Jurkat, Clone E6-1 (cell line): ENCODE data around the gene LEAP2.
"Not testable (repeated sequence)": the region's sequence is repeated elsewhere in the genome, so short reads cannot be mapped to it uniquely, and the experiment has no call there.

Source experiments
- DNase-seq: peaks from one replicate; pipeline ENCODE4 v3.0.0-alpha.2; 2011; ENCODE audit warnings: low read depth, low spot score
- H3K4me3 ChIP-seq: 2 replicates; pipeline ENCODE4 v1.5.1; 2011; ENCODE audit warnings: mild to moderate bottlenecking, low read length, control low read depth, moderate library complexity

Gene LEAP2

DNA sequence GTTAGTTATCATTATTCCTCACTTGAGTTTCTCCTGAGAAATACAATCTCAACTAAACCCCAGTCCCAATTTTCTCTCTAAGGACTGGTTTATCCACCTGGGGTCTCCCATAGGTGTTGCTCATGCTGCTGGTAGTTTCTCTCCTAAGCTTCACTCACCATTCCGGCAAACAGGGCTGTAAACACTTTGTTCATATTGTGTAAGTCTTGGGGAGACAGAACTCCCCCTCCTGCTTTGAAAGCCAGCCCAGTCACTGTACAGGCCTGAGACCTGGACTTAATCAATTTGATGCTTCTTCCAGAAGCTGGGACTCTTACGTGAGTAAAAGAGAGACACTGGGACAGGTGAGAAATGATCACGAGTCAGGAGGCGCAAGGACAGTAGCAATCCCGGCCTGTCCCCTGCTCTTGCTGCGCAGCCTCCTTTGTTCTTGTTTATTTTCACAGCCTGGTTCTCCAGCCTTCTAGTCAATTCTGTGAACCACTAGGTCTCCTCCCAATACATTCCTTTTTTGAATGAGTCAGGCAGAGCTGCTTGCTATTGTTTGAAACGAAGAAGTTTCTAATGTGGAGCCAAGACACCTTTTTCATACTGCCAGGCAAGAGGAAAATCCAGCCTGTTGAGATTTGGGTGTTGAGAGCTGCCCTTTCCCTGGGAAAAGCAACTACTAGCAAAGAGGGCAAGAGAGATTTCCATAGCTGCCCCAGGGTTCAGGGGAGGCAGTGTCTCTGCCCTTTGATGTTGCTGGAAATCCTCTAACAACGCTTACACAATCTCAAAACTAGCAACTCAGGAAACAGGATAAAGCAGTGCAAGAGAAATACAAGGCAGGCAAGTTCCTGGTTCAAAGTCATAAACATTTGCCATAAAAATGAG is 33.8 kb upstream of the LEAP2 start:
- no peak overlapping the region for H3K4me3 ChIP-seq
- DNase-seq: no peak

DNA sequence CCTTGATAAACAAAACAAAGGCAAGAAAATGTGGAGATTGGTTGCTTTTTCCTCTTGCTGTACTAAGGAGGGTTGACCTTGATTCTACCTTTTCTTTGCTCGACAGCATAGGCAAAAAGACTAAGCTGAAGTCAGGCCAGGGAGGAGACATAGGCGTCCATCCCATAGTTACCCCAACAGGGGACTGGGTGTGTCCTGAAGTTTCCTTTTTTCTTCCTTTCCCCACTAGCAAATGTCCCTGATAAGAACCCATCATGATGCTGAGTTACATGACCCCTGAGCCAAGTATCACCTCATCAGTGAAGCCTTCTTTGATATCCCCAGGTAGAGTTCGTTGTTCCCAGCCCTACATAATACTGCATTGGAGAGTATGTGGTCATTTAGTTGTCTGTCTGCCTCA is 33.2 kb upstream of the LEAP2 start:
- no peak for DNase-seq
- H3K4me3 ChIP-seq: no peak overlapping the region

DNA sequence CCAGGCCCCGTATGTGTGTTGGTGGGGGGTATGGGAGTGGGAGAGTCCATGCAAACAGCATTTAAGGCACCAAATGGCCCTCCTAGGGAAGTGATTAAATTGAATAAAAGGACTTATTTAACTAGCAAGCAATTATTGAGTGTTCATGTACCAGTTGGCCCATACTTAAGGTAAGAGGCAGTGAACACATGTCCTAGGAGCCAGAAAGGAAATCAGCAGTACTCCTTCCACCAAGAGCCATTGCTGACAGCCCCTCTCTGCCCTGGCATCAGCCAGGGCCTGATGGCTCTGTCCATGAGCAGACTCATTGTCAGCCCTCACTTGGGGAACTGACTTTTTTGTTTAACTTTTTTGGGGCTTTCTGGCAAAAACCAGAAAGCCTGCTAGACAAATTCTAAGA is 32.6 kb upstream of the LEAP2 start:
- no peak for DNase-seq
- no peak overlapping the region for H3K4me3 ChIP-seq

DNA sequence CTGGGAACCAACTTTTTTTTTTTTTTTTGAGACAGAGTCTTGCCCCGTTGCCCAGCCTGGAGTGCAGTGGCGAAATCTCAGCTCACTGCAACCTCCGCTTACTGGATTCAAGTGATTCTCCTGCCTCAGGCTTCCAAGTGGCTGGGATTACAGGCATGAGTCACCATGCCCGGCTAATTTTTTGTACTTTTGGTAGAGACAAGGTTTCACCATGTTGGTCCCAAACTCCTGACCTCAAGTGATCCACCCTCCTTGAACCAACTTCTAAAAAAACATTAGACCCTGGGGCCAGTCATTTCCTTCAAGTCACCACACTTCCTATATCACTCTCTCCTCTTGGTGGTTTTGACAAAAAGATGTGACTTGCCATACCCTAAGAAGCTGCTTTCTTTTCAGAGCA is 32.2 kb upstream of the LEAP2 start:
- no peak for DNase-seq
- H3K4me3 ChIP-seq: no peak overlapping the region

DNA sequence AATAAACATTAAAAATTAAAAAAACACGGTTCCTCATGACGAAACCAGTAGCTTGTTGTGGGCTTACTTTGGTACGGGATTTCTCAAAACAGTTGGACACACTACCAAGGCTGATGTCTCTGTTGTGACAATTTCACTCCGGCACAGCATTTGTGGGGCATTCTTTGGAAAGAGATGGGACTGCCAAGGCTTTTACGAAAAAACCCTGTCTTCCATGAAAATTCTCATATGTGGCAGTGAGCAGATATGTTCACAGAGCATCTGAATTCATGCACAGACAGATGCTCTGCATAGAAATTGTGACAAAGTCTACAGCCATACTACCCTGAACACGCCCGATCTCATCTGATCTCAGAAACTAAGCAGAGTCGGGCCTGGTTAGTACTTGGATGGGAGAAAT is 25.2 kb upstream of the LEAP2 start:
- DNase-seq: no peak

DNA sequence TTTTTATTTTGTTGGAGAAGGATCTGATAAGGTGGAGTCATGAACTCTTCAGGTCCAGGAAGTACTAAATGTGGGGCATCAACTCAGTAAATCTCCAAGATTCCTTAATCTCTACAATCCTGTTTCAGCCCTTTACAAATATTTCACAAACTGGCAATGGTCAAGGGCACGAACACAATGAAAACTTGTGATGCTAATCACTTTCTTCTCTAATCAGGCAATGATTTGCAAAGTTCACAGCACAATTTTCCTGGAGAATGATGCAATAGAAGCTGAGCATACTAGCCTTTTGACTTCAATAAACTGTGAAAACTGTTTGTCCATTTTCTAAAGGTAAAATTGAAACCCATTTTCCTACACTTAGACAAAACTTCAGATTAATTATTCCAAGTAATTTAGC is 24.1 kb upstream of the LEAP2 start:
- no peak overlapping the region for H3K4me3 ChIP-seq
- DNase-seq: no peak

More for the DNA sequence above, 25.2 kb upstream of the LEAP2 start:
- H3K4me3 ChIP-seq: no peak overlapping the region

DNA sequence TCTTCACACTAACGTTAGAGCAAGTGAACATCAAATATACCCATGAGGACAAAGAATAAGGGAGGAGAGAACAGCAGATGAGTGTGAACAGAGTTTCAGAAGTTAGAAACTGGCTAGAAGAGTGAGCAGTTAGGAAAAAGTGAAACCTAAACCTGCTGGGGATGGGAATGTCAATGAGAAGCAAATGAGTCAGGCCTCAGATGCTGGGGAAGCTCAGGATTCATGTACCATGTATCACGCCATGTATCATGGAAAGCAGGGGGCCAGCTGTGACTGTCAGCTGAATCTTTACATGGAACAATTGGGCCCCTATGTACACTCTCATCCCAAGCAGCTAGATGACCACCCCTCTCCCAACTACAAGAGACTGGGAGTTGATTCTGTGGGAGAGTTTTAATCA is 23.4 kb upstream of the LEAP2 start:
- H3K4me3 ChIP-seq: no peak overlapping the region
- no peak for DNase-seq

DNA sequence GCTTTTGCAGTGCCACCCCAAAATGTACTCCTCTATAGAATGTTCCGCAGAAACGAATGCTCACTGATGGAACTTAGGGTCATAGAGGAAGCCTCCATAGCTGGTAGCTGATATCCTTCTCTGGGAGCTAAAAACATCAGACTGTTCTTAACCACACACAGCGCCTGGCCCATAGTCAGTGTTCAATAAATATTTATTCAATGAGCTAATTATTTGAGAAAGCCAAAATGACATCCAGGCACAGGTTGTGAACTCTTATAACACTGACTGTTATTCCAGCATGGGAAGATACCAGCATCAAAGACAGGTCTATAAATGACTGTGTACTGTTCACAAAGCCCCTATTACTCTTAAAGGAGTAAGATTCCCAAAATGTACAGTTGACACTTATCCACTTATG is 20.1 kb upstream of the LEAP2 start:
- no peak for DNase-seq
- H3K4me3 ChIP-seq: no peak overlapping the region

DNA sequence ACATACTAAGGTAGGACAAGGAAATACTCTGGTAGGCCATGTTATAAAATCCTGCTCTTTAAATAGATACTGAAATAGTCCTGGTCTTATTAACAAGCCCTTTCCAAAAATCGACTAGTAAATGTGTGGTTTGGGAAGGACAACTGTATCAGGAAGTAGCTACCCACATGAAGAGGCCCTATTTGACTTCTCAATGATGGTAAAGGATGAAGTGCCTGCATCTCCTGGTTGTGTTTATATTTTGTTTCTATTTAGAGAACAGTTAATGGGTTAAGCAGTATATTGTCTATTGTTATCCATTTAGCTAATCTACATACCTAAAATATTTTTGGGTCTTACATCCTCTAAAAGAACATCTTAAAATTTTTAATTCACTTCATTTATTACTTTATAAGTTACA is 19.7 kb upstream of the LEAP2 start:
- no peak overlapping the region for H3K4me3 ChIP-seq
- peak; percentile 19 for DNase-seq

DNA sequence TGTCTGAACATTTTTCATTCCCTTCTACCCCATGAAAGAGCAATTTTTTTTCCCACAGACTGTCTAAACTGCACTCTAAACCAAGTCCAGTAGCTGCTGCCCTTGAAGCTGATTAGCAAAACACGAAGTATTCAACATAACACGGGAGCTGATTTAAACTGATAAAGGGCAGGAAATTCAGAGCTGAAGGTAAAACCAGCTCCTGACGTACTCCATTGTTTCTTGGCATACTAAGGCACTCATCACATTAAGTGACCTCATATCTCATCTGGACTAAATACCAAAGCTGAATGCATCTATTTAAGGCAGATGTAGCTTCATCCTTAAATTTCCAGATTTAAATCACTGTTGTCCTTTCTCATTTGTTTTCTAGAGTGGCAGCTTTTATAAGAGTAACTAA is 19.2 kb upstream of the LEAP2 start:
- no peak for DNase-seq
- H3K4me3 ChIP-seq: no peak overlapping the region

DNA sequence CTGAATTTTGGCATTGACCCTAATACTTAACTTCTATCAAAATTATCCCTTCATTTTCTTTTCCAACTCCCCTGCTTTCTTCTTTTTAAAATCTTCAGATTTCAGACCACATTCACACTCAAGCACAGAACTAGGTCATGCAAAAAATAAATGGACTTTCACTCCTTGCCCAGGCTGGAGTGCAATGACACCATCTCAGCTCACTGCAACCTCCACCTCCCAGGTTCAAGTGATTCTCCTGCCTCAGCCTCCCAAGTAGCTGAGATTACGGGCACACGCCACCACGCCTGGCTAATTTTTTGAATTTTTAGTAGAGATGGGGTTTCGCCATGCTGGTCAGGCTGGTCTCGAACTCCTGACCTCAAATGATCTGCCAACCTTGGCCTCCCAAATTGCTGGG is 18.5 kb upstream of the LEAP2 start:
- not testable (repeated sequence) for H3K4me3 ChIP-seq, DNase-seq

DNA sequence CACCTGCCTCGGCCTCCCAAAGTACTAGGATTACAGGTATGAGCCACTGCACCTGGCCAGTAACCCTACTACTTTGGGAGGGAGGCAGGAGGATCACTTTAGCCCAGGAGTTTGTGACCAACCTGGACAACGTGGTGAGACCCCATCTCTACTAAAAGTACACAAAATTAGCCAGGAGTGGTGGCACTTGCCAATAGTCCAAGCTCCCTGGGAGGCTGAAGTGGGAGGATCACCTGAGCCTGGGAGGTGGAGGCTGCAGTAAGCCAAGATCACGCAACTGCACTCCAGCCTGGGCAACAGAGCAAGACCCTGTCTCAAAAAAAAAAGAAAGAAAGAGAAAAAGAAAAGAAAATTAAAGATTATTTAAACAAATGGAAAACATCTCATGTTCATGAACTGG is 17.5 kb upstream of the LEAP2 start:
- no peak overlapping the region for H3K4me3 ChIP-seq
- no peak for DNase-seq

DNA sequence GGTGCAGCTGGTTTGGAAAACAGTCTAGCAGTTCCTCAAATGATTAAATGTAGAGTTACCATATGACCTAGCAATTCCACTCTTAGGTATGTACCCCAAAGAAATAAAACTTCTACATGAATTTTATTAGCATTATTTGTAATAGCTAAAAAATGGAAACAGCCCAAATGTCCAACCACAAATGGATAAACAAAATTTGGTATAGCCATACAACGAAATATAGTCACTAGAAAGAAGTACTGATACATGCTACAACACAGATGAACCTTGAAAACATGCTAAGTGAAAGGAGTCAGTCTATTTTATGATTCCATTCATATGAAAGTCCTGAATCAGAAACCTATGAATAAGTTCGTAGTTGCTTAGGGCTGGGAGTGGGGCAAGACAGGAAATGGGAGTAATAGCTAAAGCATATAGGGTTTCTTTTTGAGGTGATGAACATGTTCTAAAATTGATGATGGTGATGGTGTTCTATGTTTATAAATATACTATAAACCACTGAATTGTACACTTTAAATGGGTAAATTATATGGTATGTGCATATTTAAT is 13.5 kb upstream of the LEAP2 start:
- no peak overlapping the region for H3K4me3 ChIP-seq
- DNase-seq: no peak

DNA sequence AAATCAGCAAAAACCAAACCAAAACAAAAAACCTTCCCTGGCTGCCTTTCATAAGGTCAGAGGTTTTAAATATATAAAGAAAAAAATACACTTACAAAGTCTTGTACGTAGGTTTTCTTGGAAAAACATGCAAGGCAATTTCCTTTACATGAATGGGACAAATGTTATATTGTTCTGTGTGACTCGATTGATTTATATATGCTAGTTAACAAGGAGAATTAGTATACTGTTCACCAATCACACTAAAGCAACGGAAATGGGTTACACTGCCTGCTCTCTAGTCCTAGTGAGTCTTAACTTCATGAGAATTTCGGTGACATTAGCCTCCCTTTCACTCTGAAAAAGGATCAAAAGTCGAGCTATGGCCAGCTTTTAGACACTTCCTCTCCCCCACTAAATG is 12.7 kb upstream of the LEAP2 start:
- DNase-seq: no peak
- H3K4me3 ChIP-seq: no peak overlapping the region

DNA sequence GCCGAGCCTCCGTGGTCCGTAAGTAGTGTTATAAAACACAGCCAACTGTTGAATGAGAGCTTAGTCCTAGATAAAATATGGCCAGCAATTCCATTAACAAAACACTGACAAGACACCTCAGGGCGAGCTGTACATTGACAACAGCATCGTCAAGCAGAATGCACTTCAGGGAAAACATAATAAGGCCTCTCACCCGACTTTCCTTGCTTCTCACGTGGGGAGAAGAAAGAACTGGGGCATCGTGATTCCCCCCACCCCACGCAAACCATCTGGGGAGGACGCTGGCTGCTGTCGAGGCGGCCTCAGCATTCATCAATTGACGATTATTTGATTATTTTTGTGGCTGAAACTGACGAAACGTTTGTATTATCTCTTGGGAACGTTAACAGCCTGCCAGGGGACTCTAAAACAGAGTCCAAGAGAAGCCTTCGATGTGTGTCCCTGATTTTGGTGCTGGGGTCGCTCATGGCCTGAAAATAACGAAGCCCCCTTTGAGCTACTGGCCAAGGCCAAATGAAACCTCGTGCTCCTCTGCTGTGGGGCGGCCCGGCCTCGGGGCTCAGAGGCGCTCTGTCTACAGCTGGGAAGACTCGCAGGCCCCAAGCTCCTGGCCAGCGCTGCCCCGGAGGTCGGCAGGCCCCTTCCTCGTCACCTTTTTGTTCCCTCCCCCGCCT is 7.7 kb upstream of the LEAP2 start:
- no peak for DNase-seq
- H3K4me3 ChIP-seq: peak overlapping the region; percentile 95

DNA sequence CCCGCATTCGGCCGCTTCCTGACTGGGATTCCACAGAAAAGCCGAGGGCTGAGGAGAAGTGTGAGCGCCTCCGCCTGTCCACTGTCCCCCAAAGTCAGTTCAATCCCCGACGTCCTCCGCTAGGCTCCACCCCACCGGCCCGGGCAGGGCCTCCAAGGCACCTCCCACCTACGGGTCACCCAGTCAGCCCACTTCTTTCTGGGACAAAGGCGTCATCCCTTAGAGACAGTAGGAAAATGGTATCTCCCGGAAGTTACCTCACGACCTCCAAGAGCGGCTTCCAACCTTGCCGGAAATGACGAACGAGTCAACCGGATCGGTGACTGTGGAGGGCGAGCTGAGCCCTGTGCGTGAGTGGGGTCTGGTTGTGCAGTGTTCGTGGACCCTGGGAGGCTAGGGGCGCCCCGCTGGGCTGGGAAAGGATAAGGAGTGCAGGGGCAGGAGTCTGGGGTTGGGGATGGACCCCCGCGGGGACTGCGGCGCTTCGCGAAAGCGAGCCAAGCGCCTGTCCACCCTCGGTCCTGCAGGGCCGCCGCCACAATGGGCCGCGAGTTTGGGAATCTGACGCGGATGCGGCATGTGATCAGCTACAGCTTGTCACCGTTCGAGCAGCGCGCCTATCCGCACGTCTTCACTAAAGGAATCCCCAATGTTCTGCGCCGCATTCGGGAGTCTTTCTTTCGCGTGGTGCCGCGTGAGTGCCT is 7.0 kb upstream of the LEAP2 start, which contains the start of the genes GDF9 and UQCRQ:
Gene GDF9, minus strand, starts transcription at position 128 of the 704 bp plus-strand sequence. CDS start 1,936 bp downstream, outside the sequence.
Gene UQCRQ, plus strand, starts transcription at position 301 of the 704 bp plus-strand sequence. Its CDS starts 240 bp downstream, at position 541.
- peak within 1 kb of the TSS; percentile 95 for H3K4me3 ChIP-seq
- peak; percentile 99 for DNase-seq

DNA sequence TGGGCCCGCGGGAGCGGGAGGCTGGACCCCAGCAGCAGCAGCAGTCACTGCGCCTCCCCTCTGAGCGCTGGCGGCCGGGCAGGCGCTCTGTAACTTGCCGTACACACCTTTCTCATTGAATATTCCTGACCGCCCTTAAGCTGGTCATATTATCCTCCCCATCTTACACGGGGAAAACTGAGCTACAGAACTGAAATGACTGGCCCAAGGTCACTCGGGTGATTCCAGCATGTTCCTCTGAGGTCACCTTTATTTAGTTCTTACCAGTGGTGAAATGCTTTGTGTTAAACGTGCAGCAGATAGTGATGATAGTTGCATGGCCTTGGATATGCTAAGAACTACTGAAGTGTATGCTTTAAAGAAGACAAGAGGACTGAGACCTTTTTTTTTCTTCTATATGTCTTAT is 6.4 kb upstream of the LEAP2 start:
- peak overlapping the region; percentile 95 for H3K4me3 ChIP-seq
- no peak for DNase-seq

DNA sequence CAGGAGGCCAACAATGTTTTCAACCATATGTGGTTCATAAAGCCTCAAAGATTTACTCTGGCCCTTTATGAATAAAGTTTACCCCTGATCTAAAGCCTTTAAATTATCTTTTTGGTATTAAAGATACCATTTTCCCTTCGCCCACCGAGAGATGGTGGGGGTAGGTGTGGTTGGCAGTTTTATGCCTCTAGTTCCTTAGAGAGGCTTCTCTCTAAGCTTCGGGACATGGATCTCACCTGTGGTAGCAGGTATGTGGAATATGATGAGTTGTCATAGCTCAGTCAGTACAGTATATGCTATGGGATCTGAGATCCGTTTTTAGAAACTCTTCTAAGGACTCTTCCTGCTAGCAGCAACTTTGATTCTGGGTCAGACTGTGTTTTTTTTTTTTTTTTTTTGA is 4.7 kb upstream of the LEAP2 start:
- no peak overlapping the region for H3K4me3 ChIP-seq
- DNase-seq: no peak

DNA sequence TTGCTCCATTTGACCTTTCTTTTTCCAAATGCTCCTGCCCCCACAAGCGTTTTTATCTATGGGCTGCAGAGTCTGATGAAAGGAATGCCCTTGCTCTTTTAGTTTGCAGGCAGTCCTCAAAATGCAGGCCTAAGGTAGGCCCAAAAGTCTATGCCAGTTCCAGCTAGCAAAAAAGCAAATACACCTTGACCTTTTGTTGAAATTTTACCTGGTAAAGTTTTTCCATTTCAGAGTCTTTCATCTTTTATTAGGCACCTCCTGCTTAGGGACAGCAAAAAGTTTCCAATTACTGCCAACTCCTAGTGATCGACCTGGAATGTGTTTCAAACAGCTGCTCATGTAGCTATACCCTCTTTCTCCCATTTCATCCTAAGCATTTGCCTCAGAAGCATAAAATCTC is 2.7 kb upstream of the LEAP2 start:
- H3K4me3 ChIP-seq: no peak overlapping the region
- no peak for DNase-seq
